Measurements from ENCODE around the gene ACTA2. TPM values are rescaled to one million over a fixed set of nuclear protein-coding genes. Genes with fewer than 3 reads are reported as not detected.

The ACTA2 gene
- total RNA-seq, 2 experiments from 2014 or later = 10.7 to 10.8 TPM

- ChIA-PET POLR2A (no interaction called here), CTCF (interaction anchor here (1.7 kb wide), 2 partner anchors 8 to 10 kb away, joined by 4 to 5 read pairs; no protein-coding TSS in a partner anchor)
- peaks cover 36% of the 10 kb centered on the region for H3K4me1 Mint-ChIP-seq
- peaks cover 2% of the 10 kb centered on the region for H3K9me3 Mint-ChIP-seq
- no peak for DNase-seq
- H3K36me3 Mint-ChIP-seq (ENCODE audit: low read depth) = peaks cover 2% of the 10 kb centered on the region
- H3K27me3 Mint-ChIP-seq = no peaks in the 10 kb centered on the region
- no peak overlapping the region for H3K27ac Mint-ChIP-seq
- H3K4me3 Mint-ChIP-seq = no peak overlapping the region
Observed at GRCh38 chr10:88979603-88980002, 27.0 kb upstream of the ACTA2 start.

GRCh38 chr10:88979153-88979562 is 26.6 kb upstream of the ACTA2 start:
- CTCF ChIA-PET = interaction anchor here (1.7 kb wide), 1 partner anchor 11 kb away, joined by 5 read pairs; no protein-coding TSS in a partner anchor
- Mint-ChIP-seq H3K27ac (no peak overlapping the region), H3K9me3 (peaks cover 2% of the 10 kb centered on the region), H3K4me3 (no peak overlapping the region), H3K36me3 (ENCODE audit: low read depth) (no peaks in the 10 kb centered on the region), H3K27me3 (no peaks in the 10 kb centered on the region), H3K4me1 (peaks cover 34% of the 10 kb centered on the region)
- POLR2A ChIA-PET = interaction anchor here (1.0 kb wide), 1 partner anchor 8 kb away, joined by 4 read pairs; no protein-coding TSS in a partner anchor
- no peak for DNase-seq

- no peaks in the 10 kb centered on the region for H3K36me3 Mint-ChIP-seq (ENCODE audit: low read depth)
- ChIA-PET CTCF (interaction anchor here (1.7 kb wide), 1 partner anchor 12 kb away, joined by 5 read pairs; no protein-coding TSS in a partner anchor), POLR2A (interaction anchor here (1.0 kb wide), 1 partner anchor 9 kb away, joined by 4 read pairs; no protein-coding TSS in a partner anchor)
- no peak overlapping the region for H3K27ac Mint-ChIP-seq
- peaks cover 29% of the 10 kb centered on the region for H3K4me1 Mint-ChIP-seq
- H3K27me3 Mint-ChIP-seq = no peaks in the 10 kb centered on the region
- no peak overlapping the region for H3K4me3 Mint-ChIP-seq
- no peak for DNase-seq
- H3K9me3 Mint-ChIP-seq = peaks cover 2% of the 10 kb centered on the region
Observed at GRCh38 chr10:88978463-88978862, 25.9 kb upstream of the ACTA2 start.

GRCh38 chr10:88975377-88975720 is 22.8 kb upstream of the ACTA2 start:
- H3K4me1 Mint-ChIP-seq = peaks cover 30% of the 10 kb centered on the region
- ChIA-PET CTCF (interaction anchor here (0.6 to 0.9 kb wide), 3 partner anchors 36 to 559 kb away, joined by 3 to 4 read pairs (median 3); no protein-coding TSS in a partner anchor), POLR2A (no interaction called here)
- peaks cover 2% of the 10 kb centered on the region for H3K9me3 Mint-ChIP-seq
- no peaks in the 10 kb centered on the region for H3K27me3 Mint-ChIP-seq
- peak overlapping the region; percentile 97 for H3K27ac Mint-ChIP-seq
- no peak for DNase-seq
- H3K36me3 Mint-ChIP-seq (ENCODE audit: low read depth) = no peaks in the 10 kb centered on the region
- peak overlapping the region; percentile 85 for H3K4me3 Mint-ChIP-seq

GRCh38 chr10:88974446-88975376 is 22.1 kb upstream of the ACTA2 start:
- Mint-ChIP-seq H3K27ac (peak overlapping the region; percentile 97), H3K9me3 (peaks cover 2% of the 10 kb centered on the region), H3K36me3 (ENCODE audit: low read depth) (no peaks in the 10 kb centered on the region), H3K4me3 (peak overlapping the region; percentile 85), H3K4me1 (peaks cover 30% of the 10 kb centered on the region), H3K27me3 (no peaks in the 10 kb centered on the region)
- DNase-seq = no peak
- POLR2A ChIA-PET = no interaction called here
- CTCF ChIA-PET = interaction anchor here (0.6 to 0.9 kb wide), 3 partner anchors 35 to 559 kb away, joined by 3 to 4 read pairs (median 3); no protein-coding TSS in a partner anchor

GRCh38 chr10:88974012-88974411 is 21.4 kb upstream of the ACTA2 start:
- H3K9me3 Mint-ChIP-seq = peaks cover 2% of the 10 kb centered on the region
- DNase-seq = no peak
- no peaks in the 10 kb centered on the region for H3K36me3 Mint-ChIP-seq (ENCODE audit: low read depth)
- ChIA-PET POLR2A (no interaction called here), CTCF (interaction anchor here (1.2 kb wide), 1 partner anchor 41 kb away, joined by 3 read pairs; no protein-coding TSS in a partner anchor)
- peaks cover 27% of the 10 kb centered on the region for H3K4me1 Mint-ChIP-seq
- H3K4me3 Mint-ChIP-seq = no peak overlapping the region
- H3K27me3 Mint-ChIP-seq = no peaks in the 10 kb centered on the region
- no peak overlapping the region for H3K27ac Mint-ChIP-seq

GRCh38 chr10:88971221-88972061 is 18.9 kb upstream of the ACTA2 start:
- ChIA-PET POLR2A (no interaction called here), CTCF (interaction anchor here (1.1 kb wide), 1 partner anchor 9 kb away, joined by 4 read pairs; no protein-coding TSS in a partner anchor)

GRCh38 chr10:88968391-88968790 is 15.8 kb upstream of the ACTA2 start:
- POLR2A ChIA-PET = no interaction called here
- CTCF ChIA-PET = no interaction called here
- no peak overlapping the region for H3K27ac Mint-ChIP-seq
- H3K4me1 Mint-ChIP-seq = peaks cover 7% of the 10 kb centered on the region
- H3K9me3 Mint-ChIP-seq = no peaks in the 10 kb centered on the region
- no peaks in the 10 kb centered on the region for H3K27me3 Mint-ChIP-seq
- no peak for DNase-seq
- H3K36me3 Mint-ChIP-seq (ENCODE audit: low read depth) = peaks cover 4% of the 10 kb centered on the region
- H3K4me3 Mint-ChIP-seq = no peak overlapping the region

More at GRCh38 chr10:88971221-88972061, 18.9 kb upstream of the ACTA2 start:
- Mint-ChIP-seq H3K36me3 (ENCODE audit: low read depth) (no peaks in the 10 kb centered on the region), H3K27ac (no peak overlapping the region), H3K4me1 (peaks cover 24% of the 10 kb centered on the region), H3K9me3 (no peaks in the 10 kb centered on the region), H3K4me3 (no peak overlapping the region), H3K27me3 (no peaks in the 10 kb centered on the region)
- no peak for DNase-seq

- Mint-ChIP-seq H3K9me3 (peaks cover 2% of the 10 kb centered on the region), H3K27ac (no peak overlapping the region), H3K4me3 (no peak overlapping the region), H3K27me3 (no peaks in the 10 kb centered on the region), H3K36me3 (ENCODE audit: low read depth) (peaks cover 8% of the 10 kb centered on the region), H3K4me1 (peaks cover 17% of the 10 kb centered on the region)
- ChIA-PET CTCF (interaction anchor here (0.6 kb wide), 1 partner anchor 107 kb away, joined by 3 read pairs; no protein-coding TSS in a partner anchor), POLR2A (no interaction called here)
- no peak for DNase-seq
Observed at GRCh38 chr10:88966797-88967196, 14.2 kb upstream of the ACTA2 start.

GRCh38 chr10:88964869-88965415 is 12.4 kb upstream of the ACTA2 start:
- DNase-seq = no peak
- Mint-ChIP-seq H3K36me3 (ENCODE audit: low read depth) (peaks cover 8% of the 10 kb centered on the region), H3K4me3 (no peak overlapping the region), H3K9me3 (peaks cover 2% of the 10 kb centered on the region), H3K27me3 (no peaks in the 10 kb centered on the region), H3K27ac (no peak overlapping the region), H3K4me1 (peaks cover 34% of the 10 kb centered on the region)
- POLR2A ChIA-PET = interaction anchor here (0.6 kb wide), 1 partner anchor 18 kb away, joined by 3 read pairs; no protein-coding TSS in a partner anchor
- CTCF ChIA-PET = no interaction called here

GRCh38 chr10:88964360-88964759 is 11.8 kb upstream of the ACTA2 start:
- no peaks in the 10 kb centered on the region for H3K27me3 Mint-ChIP-seq
- CTCF ChIA-PET = no interaction called here
- DNase-seq = no peak
- peaks cover 35% of the 10 kb centered on the region for H3K4me1 Mint-ChIP-seq
- no peak overlapping the region for H3K27ac Mint-ChIP-seq
- no peak overlapping the region for H3K4me3 Mint-ChIP-seq
- peaks cover 2% of the 10 kb centered on the region for H3K9me3 Mint-ChIP-seq
- POLR2A ChIA-PET = no interaction called here
- H3K36me3 Mint-ChIP-seq (ENCODE audit: low read depth) = peaks cover 9% of the 10 kb centered on the region

GRCh38 chr10:88963318-88963717 is 10.7 kb upstream of the ACTA2 start:
- Mint-ChIP-seq H3K4me1 (peaks cover 35% of the 10 kb centered on the region), H3K27me3 (no peaks in the 10 kb centered on the region), H3K36me3 (ENCODE audit: low read depth) (peaks cover 9% of the 10 kb centered on the region), H3K27ac (no peak overlapping the region), H3K9me3 (peaks cover 2% of the 10 kb centered on the region), H3K4me3 (no peak overlapping the region)
- CTCF ChIA-PET = interaction anchor here (1.6 kb wide), 1 partner anchor 18 kb away, joined by 4 read pairs; no protein-coding TSS in a partner anchor
- POLR2A ChIA-PET = no interaction called here
- no peak for DNase-seq
